Sigmoid colon (tissue), 4 donors: ENCODE results near the gene SNIP1.
"Not testable (repeated sequence)": the region's sequence is repeated elsewhere in the genome, so short reads cannot be mapped to it uniquely, and the experiment has no call there.

Experiments used
- POLR2A ChIP-seq, 2 donors: fragments of 450-650 bp; IDR thresholded peaks; one replicate each; pipeline ENCODE4 v1.6.1; 2016; ENCODE audit warnings: antibody characterized with exemption in 2 of 2, mild to moderate bottlenecking in 2 of 2, moderate library complexity in 2 of 2
- POLR2AphosphoS5 ChIP-seq, 4 donors: sonication (generic); formaldehyde crosslinking; IDR thresholded peaks; one replicate each; pipeline ENCODE4 v1.6.1; 2017; ENCODE audit warnings: antibody characterized with exemption in 4 of 4
- TF ChIP-seq, protein P1 (sequence below), 4 experiments: fragments of 450-650 bp in 3 of 4; fragments of 200-600 bp in 1 of 4; IDR thresholded peaks; one replicate each; pipeline ENCODE4 v1.5.1; 2016 to 2019; ENCODE audit warnings: antibody characterized with exemption in 4 of 4, mild to moderate bottlenecking in 3 of 4, moderate library complexity in 2 of 4

GRCh38 chr1:37529888-37530287 is 24.2 kb downstream of the SNIP1 start:
- not testable (repeated sequence) for TF ChIP-seq POLR2AphosphoS5, POLR2A (IDR thresholded peaks at IDR 0.05)
- TF ChIP-seq, protein P1, sequence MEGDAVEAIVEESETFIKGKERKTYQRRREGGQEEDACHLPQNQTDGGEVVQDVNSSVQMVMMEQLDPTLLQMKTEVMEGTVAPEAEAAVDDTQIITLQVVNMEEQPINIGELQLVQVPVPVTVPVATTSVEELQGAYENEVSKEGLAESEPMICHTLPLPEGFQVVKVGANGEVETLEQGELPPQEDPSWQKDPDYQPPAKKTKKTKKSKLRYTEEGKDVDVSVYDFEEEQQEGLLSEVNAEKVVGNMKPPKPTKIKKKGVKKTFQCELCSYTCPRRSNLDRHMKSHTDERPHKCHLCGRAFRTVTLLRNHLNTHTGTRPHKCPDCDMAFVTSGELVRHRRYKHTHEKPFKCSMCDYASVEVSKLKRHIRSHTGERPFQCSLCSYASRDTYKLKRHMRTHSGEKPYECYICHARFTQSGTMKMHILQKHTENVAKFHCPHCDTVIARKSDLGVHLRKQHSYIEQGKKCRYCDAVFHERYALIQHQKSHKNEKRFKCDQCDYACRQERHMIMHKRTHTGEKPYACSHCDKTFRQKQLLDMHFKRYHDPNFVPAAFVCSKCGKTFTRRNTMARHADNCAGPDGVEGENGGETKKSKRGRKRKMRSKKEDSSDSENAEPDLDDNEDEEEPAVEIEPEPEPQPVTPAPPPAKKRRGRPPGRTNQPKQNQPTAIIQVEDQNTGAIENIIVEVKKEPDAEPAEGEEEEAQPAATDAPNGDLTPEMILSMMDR (IDR thresholded peaks at IDR 0.05), result not testable (repeated sequence)
